Activated T-cell treated with anti-CD3 and anti-CD28 coated beads for 24 hours (primary cell): ENCODE results near the gene RHCE.
A peak's percentile ranks its signal among the peaks of the same experiment; 100 is the strongest.
"Not testable (repeated sequence)": the region's sequence is repeated elsewhere in the genome, so short reads cannot be mapped to it uniquely, and the experiment has no call there.

ENCODE experiments used
- DNase-seq: peaks from one replicate; pipeline ENCODE4 v3.0.0-alpha.2; 2020; ENCODE audit warnings: low read depth

Gene RHCE

DNA sequence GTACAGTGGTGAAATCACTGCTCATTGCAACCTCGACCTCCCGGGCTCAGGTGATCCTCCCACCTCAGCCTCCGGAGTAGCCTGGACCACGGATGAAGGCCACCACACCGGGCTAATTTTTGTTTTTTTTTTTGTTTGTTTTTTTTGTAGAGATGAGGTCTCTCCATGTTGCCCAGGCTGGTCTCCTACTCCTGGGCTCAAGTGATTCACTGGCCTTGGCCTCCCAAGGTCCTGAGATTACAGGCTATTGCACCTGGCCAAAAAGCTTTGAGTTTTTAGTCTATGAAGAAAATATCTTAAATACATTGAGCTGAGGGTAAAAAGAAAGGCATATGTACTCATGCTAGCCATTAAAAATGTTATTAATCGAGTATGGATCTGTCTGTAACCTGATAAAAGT, 78.9 kb downstream of the RHCE start:
- no peak for DNase-seq

DNA sequence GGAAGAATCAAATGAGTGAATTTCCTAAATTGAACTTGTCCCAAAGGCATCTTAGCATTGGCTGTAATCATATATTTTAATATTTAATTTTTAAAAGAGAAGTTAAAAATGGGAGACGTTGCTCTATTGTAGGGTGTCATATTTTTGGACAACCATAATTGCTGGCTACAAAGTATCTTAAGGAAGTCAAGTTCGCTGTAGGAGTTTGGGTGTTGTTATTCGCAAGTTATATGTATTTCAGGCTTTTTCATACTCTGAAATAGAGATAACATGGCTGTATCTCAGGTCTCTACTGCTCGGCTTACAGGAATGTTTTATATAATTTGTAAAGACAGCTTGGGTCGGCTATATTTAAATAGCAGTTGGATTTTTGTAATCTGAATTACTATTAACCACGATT, 81.6 kb downstream of the RHCE start:
- DNase-seq = no peak

GRCh38 chr1:25338188-25338981, 82.2 kb downstream of the RHCE start, which contains the start of gene TMEM50A:
TSS of gene TMEM50A (plus strand) at chr1:25338334. CDS start at chr1:25340487, 2,153 bp downstream.
- peak; percentile 87 for DNase-seq

GRCh38 chr1:25337483-25338187, 83.0 kb downstream of the RHCE start:
- DNase-seq = not testable (repeated sequence)

- not testable (repeated sequence) for DNase-seq
Measured at GRCh38 chr1:25336922-25337354, 83.7 kb downstream of the RHCE start.

DNA sequence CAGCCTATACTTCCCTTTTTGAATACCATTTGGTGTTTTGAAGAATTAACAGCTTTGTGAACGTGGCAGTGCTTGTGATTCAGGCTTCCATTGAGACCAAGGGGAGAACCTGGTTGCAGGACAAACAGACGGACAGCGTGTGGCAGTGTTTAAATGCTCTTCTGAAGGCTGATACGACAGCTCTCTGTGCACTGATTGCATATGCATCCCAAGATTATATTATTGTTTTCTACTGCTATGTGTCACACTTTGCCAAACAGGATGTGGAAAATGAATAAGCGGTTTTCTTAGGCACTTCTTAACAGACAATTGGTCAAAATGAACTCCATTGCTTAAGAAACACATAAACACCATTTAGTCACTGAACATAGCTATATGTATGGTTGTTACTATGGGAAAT, 90.7 kb downstream of the RHCE start:
- not testable (repeated sequence) for DNase-seq

DNA sequence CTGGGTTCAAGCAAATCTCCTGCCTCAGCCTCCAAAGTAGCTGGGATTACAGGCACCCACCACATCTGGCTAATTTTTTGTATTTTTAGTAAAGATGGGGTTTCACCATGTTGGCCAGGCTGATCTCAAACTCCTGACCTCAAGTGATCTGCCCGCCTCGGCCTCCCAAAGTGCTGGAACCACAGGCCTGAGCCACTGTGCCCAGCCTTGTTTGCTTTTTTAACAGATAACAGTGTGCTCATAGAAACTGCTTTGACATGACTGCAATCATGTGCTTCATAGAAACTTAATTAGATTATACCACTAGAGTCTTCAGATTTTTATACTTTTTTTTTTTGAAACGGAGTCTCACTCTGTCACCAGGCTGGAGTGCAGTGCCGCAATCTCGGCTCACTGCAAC, 91.3 kb downstream of the RHCE start:
- DNase-seq = not testable (repeated sequence)

DNA sequence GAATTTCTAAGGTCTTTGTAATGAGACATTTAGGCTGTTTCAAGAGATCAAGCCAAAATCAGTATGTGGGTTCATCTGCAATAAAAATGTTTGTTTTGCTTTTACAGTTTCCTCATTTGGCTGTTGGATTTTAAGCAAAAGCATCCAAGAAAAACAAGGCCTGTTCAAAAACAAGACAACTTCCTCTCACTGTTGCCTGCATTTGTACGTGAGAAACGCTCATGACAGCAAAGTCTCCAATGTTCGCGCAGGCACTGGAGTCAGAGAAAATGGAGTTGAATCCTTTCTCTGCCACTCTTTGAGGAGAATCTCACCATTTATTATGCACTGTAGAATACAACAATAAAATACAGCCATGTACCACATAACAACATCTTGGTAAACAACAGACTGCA, 91.8 kb downstream of the RHCE start:
- not testable (repeated sequence) for DNase-seq

- not testable (repeated sequence) for DNase-seq
Measured at GRCh38 chr1:25327864-25328790, 92.5 kb downstream of the RHCE start.

DNA sequence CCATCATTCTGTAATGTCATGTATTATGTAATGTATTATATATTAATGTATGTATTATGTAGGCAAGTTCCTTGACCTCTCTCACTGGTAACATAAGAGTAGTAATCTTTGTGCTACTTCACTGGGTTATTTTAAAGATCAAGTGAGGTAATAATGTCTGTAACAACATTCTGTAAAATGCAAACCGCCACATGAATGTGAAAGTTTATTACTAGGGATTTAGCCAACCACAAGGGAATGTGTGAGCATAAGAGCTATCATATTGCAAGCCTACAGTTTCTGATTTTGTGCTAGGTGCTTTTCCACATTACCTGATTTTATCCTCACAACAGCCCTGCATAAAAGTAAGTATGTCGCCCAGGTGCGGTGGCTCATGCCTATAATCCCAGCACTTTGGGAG, 96.2 kb downstream of the RHCE start:
- DNase-seq = not testable (repeated sequence)

GRCh38 chr1:25322127-25322526, 98.5 kb downstream of the RHCE start:
- DNase-seq = not testable (repeated sequence)

GRCh38 chr1:25320314-25320938, 100.2 kb downstream of the RHCE start:
- DNase-seq = not testable (repeated sequence)

- not testable (repeated sequence) for DNase-seq
Measured at GRCh38 chr1:25312806-25313470, 107.7 kb downstream of the RHCE start.
